Keratinocyte (primary cell): ENCODE measurements around the gene RNF144B. TPM values are rescaled to one million over a fixed set of nuclear protein-coding genes. Genes with fewer than 3 reads are reported as not detected.

ENCODE experiments used
- DNase-seq: peaks from one replicate; pipeline ENCODE4 v3.0.0-alpha.2; 2011; ENCODE audit warnings: low read depth, missing footprints, low spot score
- FAIRE-seq: peaks from 2 replicates; lab custom pipeline; 2011; peaks lifted over from hg19 to GRCh38; lab: Jason Lieb, UNC
- H2AFZ ChIP-seq: 2 replicates; pipeline ENCODE4 v1.6.0; 2012; ENCODE audit warnings: low read length, control low read depth, inconsistent platforms; ENCODE audit not compliant: control insufficient read depth
- H3K27ac ChIP-seq: 2 replicates; pipeline ENCODE4 v1.5.1; 2011; ENCODE audit warnings: low read length; ENCODE audit not compliant: control insufficient read depth, insufficient read depth
- H3K27me3 ChIP-seq: 3 replicates; pipeline ENCODE4 v1.6.0; 2011; ENCODE audit warnings: low read length; ENCODE audit not compliant: control insufficient read depth, insufficient read depth; ENCODE audit errors: extremely low read depth
- H3K36me3 ChIP-seq, 2 experiments: 2 replicates in 1 of 2; 3 replicates in 1 of 2; pipeline ENCODE4 v1.5.1; 2011; ENCODE audit warnings: low read length in 2 of 2, mild to moderate bottlenecking in 1 of 2; ENCODE audit not compliant: control insufficient read depth in 2 of 2, insufficient read depth in 2 of 2; ENCODE audit errors: extremely low read depth in 1 of 2
- H3K4me1 ChIP-seq: 3 replicates; pipeline ENCODE4 v1.5.1; 2011; ENCODE audit warnings: low read length; ENCODE audit not compliant: control insufficient read depth, insufficient read depth; ENCODE audit errors: extremely low read depth
- H3K4me2 ChIP-seq: 3 replicates; pipeline ENCODE4 v1.6.0; 2011; ENCODE audit warnings: low read depth, low read length; ENCODE audit not compliant: control insufficient read depth, insufficient read depth; ENCODE audit errors: extremely low read depth
- H3K4me3 ChIP-seq, 3 experiments: fragments of 200-600 bp in 1 of 3; sonication (generic) in 1 of 3; 2 replicates in 2 of 3; 3 replicates in 1 of 3; pipeline ENCODE4 v1.5.1; 2011 to 2016; ENCODE audit warnings: low read length in 3 of 3, mild to moderate bottlenecking in 3 of 3, control low read depth in 2 of 3, inconsistent platforms in 1 of 3, low read depth in 1 of 3, mixed read lengths in 1 of 3, mixed run types in 1 of 3, moderate library complexity in 1 of 3; ENCODE audit not compliant: control insufficient read depth in 2 of 3, insufficient read depth in 2 of 3; ENCODE audit errors: extremely low read depth in 1 of 3
- H3K79me2 ChIP-seq: 2 replicates; pipeline ENCODE4 v1.6.0; 2012; ENCODE audit warnings: low read length; ENCODE audit not compliant: control insufficient read depth, insufficient read depth
- H3K9ac ChIP-seq: 3 replicates; pipeline ENCODE4 v1.6.0; 2011; ENCODE audit warnings: low read length; ENCODE audit not compliant: control insufficient read depth, insufficient read depth; ENCODE audit errors: extremely low read depth
- H3K9me1 ChIP-seq: 3 replicates; pipeline ENCODE4 v1.6.0; 2011; ENCODE audit warnings: low read length; ENCODE audit not compliant: control insufficient read depth, insufficient read depth; ENCODE audit errors: extremely low read depth
- H3K9me3 ChIP-seq: 2 replicates; pipeline ENCODE4 v1.5.1; 2012; ENCODE audit warnings: low read depth, low read length; ENCODE audit not compliant: control insufficient read depth
- H4K20me1 ChIP-seq: 3 replicates; pipeline ENCODE4 v1.6.0; 2011; ENCODE audit warnings: low read length; ENCODE audit not compliant: control insufficient read depth, insufficient read depth; ENCODE audit errors: extremely low read depth
- EZH2 ChIP-seq: IDR thresholded peaks from one replicate; pipeline ENCODE4 v1.6.1; 2012; ENCODE audit warnings: inconsistent platforms, mild to moderate bottlenecking, low read length, moderate library complexity
- dilution Hi-C: fragments of 300-500 bp; cut with MboI; formaldehyde crosslinking; loops from one replicate; pipeline ENCODE4 v1.7.0; 2020; ENCODE audit warnings: low sequenced_read_pairs; ENCODE audit not compliant: extremely low pct_ligation_motif_present
- polyA plus RNA-seq, 5 experiments: library from polyadenylated mRNA; depleted of rRNA in 3 of 5; stranded (reverse) in 3 of 5; stranded (forward) in 1 of 5; unstranded in 1 of 5; fragments of >200 nt; gene quantifications; 1 replicate in 1 of 5; 2 replicates in 3 of 5; 3 replicates in 1 of 5; pipeline versions ENCODE4 v1.2.1 to v1.2.3, GENCODE V29; 2011 to 2012; ENCODE audit warnings: missing spikeins in 2 of 5, low read depth in 1 of 5, low replicate concordance in 1 of 5
- TF ChIP-seq, protein P1 (sequence below), 3 experiments: IDR thresholded peaks in 1 of 3; conservative IDR thresholded peaks in 1 of 3; optimal IDR thresholded peaks in 1 of 3; 2 replicates in 2 of 3; 3 replicates in 1 of 3; pipeline versions ENCODE3 to v1.5.1; 2011; ENCODE audit warnings: low read length in 3 of 3, mild to moderate bottlenecking in 3 of 3, moderate library complexity in 2 of 3, control low read depth in 1 of 3, inconsistent platforms in 1 of 3; ENCODE audit not compliant: insufficient read depth in 2 of 3; ENCODE audit errors: extremely low read depth in 1 of 3

RNF144B gene
- polyA plus RNA-seq, 1 donor (not counting 4 experiments of a cell fraction or from before 2014, with no cell fraction given) = 9.0 TPM

DNA sequence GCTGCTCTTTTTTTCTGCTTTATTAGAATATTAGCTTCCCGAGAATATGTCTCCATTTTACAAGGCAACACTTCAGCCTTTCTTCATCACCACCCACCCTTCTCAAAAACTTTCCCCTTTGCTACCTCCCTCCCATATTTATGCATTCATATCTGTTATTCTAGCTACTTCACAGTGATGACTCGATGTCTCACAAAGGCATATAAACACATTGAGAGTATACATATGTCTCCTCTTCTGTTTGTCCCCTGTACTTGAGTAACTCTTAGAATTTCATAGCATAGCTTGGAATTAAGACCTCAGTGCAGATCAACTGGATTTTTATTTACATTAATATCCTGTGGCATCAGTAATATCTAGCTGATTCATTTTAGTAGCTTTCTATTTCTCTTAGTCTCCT is 6.5 kb downstream of the RNF144B start:
- dilution Hi-C loops = no loop called here

DNA sequence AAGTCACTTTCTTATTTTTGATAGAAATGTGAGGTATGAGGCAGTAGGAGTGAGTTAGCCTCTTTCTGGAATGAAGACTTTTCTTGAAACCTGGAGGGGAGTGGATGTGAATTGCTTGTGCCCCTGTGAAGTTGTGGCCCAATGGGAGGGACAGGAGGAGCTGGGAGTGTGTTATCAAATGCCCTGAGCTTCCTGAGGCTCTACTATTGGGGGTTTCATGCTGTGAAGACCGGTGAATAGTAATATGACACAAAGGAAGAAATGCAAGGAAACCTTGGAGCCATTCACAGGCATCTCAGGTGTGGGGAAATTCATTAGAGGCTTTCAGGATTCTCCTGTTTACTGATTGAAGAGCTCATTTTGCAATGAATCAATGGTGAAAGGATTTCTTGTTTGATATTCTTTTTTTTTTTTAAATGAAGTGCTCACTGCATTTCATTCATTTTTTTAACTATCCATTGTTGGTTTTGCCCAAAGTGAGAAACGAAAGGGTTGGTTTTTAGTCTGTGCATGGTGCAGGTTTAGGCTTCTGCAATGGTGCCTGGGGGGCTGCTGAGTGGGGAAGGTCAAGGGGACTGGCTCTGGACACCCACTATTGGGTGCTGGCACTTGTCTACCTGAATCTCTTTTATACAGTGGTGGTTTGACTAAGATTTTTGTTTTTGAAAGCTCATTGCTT is 8.2 kb downstream of the RNF144B start:
- no peak overlapping the region for H3K27ac ChIP-seq
- no peak for TF ChIP-seq EZH2
- TF ChIP-seq, protein P1, sequence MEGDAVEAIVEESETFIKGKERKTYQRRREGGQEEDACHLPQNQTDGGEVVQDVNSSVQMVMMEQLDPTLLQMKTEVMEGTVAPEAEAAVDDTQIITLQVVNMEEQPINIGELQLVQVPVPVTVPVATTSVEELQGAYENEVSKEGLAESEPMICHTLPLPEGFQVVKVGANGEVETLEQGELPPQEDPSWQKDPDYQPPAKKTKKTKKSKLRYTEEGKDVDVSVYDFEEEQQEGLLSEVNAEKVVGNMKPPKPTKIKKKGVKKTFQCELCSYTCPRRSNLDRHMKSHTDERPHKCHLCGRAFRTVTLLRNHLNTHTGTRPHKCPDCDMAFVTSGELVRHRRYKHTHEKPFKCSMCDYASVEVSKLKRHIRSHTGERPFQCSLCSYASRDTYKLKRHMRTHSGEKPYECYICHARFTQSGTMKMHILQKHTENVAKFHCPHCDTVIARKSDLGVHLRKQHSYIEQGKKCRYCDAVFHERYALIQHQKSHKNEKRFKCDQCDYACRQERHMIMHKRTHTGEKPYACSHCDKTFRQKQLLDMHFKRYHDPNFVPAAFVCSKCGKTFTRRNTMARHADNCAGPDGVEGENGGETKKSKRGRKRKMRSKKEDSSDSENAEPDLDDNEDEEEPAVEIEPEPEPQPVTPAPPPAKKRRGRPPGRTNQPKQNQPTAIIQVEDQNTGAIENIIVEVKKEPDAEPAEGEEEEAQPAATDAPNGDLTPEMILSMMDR (optimal IDR thresholded peaks at IDR 0.05 in 1 of 3, IDR thresholded peaks at IDR 0.05 in 1 of 3, conservative IDR thresholded peaks at IDR 0.05 in 1 of 3; ENCODE audit: extremely low read depth in 1 of 3, insufficient read depth in 2 of 3, low read length in 3 of 3) = no peak
- H3K79me2 ChIP-seq = peaks cover 55% of the 10 kb centered on the region

More for the DNA sequence above, 6.5 kb downstream of the RNF144B start:
- H3K4me3 ChIP-seq = no peak overlapping the region
- DNase-seq = no peak
- H3K4me1 ChIP-seq = peaks cover 32% of the 10 kb centered on the region
- no peaks in the 10 kb centered on the region for H4K20me1 ChIP-seq
- H3K79me2 ChIP-seq = peaks cover 64% of the 10 kb centered on the region
- no peak for TF ChIP-seq EZH2
- TF ChIP-seq, protein P1 (optimal IDR thresholded peaks at IDR 0.05 in 1 of 3, IDR thresholded peaks at IDR 0.05 in 1 of 3, conservative IDR thresholded peaks at IDR 0.05 in 1 of 3; ENCODE audit: extremely low read depth in 1 of 3, insufficient read depth in 2 of 3, low read length in 3 of 3) = no peak
- no peaks in the 10 kb centered on the region for H3K9me1 ChIP-seq
- no peak overlapping the region for H2AFZ ChIP-seq
- FAIRE-seq = no peak
- H3K9me3 ChIP-seq = no peaks in the 10 kb centered on the region
- peaks cover 3 to 4% of the 10 kb centered on the region in 2 experiments for H3K36me3 ChIP-seq
- no peak overlapping the region for H3K27ac ChIP-seq
- no peak overlapping the region for H3K4me2 ChIP-seq
- H3K9ac ChIP-seq = no peak overlapping the region
- no peaks in the 10 kb centered on the region for H3K27me3 ChIP-seq

More for the DNA sequence above, 8.2 kb downstream of the RNF144B start:
- FAIRE-seq (peak; percentile 44), DNase-seq (no peak)
- no peak overlapping the region for H3K9ac ChIP-seq
- peaks cover 7 to 11% of the 10 kb centered on the region in 2 experiments for H3K36me3 ChIP-seq
- no peak overlapping the region for H2AFZ ChIP-seq
- no peaks in the 10 kb centered on the region for H3K9me3 ChIP-seq
- peak overlapping the region; percentile 38 for H3K4me2 ChIP-seq
- dilution Hi-C loops = no loop called here
- H3K9me1 ChIP-seq = no peaks in the 10 kb centered on the region
- H3K4me1 ChIP-seq = peaks cover 26% of the 10 kb centered on the region
- no peaks in the 10 kb centered on the region for H4K20me1 ChIP-seq
- no peaks in the 10 kb centered on the region for H3K27me3 ChIP-seq
- no peak overlapping the region for H3K4me3 ChIP-seq
